Lower leg skin (tissue), 4 donors: ENCODE data around the gene CMSS1. TPM values are rescaled to one million over a fixed set of nuclear protein-coding genes. Genes with fewer than 3 reads are reported as not detected.
A peak's percentile ranks its signal among the peaks of the same experiment; 100 is the strongest.

Experiments used
- DNase-seq, 2 donors: peaks; one replicate each; pipeline ENCODE4 v3.0.0-alpha.2; 2019; ENCODE audit warnings: low spot score in 2 of 2
- H3K4me3 ChIP-seq: fragments of 200-600 bp; sonication (generic); 2 replicates; pipeline ENCODE4 v1.5.1; 2017; ENCODE audit warnings: mild to moderate bottlenecking, low read depth; ENCODE audit not compliant: poor library complexity, severe bottlenecking
- POLR2A ChIP-seq, 2 donors: fragments of 450-650 bp; IDR thresholded peaks; one replicate each; pipeline ENCODE4 v1.6.1; 2016 to 2017; ENCODE audit warnings: antibody characterized with exemption in 2 of 2, mild to moderate bottlenecking in 1 of 2, moderate library complexity in 1 of 2
- WGBS, 2 donors: methylation state at CpG; one replicate each; pipeline ENCODE4 v1.1.5; 2018; 5-methylcytosine and 5-hydroxymethylcytosine counted together
- intact Hi-C: fragments of 100-400 bp; cut with DNase I; formaldehyde crosslinking; loops from one replicate; pipeline ENCODE4 v1.15.0; 2023; ENCODE audit warnings: low total_unique reads
- total RNA-seq, 4 donors: library from RNA; depleted of rRNA; stranded (reverse); fragments of >200 nt; gene quantifications; one replicate each; pipeline ENCODE4 v1.1.0, GENCODE V29; 2016
- TF ChIP-seq, protein P1 (sequence below), 3 donors: fragments of 450-650 bp; IDR thresholded peaks; one replicate each; pipeline ENCODE4 v1.5.1; 2016; ENCODE audit warnings: antibody characterized with exemption in 3 of 3, mild to moderate bottlenecking in 3 of 3, moderate library complexity in 2 of 3

The CMSS1 gene
- total RNA-seq, 4 donors from 2014 or later, result 3.7 to 13.2 (median 7.5) TPM

DNA sequence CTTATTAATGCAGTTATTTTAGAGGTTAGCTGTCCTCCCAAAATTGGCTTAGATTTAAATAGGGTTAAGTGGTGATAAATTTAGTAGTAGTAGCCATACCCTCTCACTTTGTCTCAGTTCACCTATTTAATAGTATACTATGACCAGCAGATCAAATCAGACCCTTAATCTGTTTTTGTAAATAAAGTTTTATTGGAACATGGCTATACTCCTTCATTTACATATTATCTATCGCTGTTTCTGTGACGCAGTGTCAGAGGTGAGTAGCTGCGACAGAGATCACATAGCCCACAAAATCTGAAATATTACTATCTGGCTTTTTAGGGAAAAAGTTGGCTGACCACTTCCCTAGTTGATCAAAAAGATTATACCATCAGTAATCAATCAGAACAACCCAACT is 183.4 kb downstream of the CMSS1 start:
- no peak for DNase-seq
- WGBS, 2 donors, result 53 to 58% methylated on average over 3 of the region's 3 CpGs
- no peak overlapping the region for H3K4me3 ChIP-seq
- TF ChIP-seq, protein P1, sequence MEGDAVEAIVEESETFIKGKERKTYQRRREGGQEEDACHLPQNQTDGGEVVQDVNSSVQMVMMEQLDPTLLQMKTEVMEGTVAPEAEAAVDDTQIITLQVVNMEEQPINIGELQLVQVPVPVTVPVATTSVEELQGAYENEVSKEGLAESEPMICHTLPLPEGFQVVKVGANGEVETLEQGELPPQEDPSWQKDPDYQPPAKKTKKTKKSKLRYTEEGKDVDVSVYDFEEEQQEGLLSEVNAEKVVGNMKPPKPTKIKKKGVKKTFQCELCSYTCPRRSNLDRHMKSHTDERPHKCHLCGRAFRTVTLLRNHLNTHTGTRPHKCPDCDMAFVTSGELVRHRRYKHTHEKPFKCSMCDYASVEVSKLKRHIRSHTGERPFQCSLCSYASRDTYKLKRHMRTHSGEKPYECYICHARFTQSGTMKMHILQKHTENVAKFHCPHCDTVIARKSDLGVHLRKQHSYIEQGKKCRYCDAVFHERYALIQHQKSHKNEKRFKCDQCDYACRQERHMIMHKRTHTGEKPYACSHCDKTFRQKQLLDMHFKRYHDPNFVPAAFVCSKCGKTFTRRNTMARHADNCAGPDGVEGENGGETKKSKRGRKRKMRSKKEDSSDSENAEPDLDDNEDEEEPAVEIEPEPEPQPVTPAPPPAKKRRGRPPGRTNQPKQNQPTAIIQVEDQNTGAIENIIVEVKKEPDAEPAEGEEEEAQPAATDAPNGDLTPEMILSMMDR (IDR thresholded peaks at IDR 0.05), result no peak
- TF ChIP-seq POLR2A (IDR thresholded peaks at IDR 0.05), result no peak
- intact Hi-C loops, result no loop called here

DNA sequence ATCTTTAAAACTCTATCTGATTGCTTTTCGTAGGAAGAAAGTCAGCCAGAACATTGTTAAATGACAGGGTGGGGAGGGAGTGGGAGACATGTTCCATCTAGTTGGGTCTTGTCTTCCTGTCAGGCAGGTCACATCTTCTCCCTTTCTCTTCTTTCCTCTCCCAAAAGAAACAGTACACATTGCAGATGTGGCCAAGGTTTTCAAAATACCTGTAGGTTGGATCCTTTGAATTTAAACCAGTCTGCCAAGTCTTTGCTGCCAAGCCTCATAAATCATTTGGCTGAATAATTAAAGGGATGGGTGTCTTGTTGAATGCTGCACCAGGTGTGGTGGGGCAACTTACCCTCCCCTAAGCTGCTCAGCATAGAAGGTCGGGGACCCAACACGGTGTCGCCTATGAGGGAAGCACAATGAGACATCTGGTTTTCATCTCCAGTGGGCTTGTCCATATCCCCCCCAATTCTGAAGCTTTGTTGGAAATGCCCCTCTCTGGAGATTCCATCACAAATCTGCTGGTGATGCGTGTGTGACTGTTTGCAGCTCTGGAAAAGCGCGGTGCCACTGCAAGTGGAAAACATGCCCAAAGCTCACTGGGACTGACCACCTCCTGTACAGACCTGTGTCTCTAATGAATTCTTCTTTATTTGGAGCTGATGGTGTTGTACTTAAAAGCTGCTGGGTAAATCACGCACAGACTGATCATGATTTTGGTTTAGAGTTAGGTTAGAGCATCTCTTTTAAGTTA is 184.0 kb downstream of the CMSS1 start:
- 49 to 51% methylated on average over 8 of the region's 8 CpGs for WGBS, 2 donors
- H3K4me3 ChIP-seq, result no peak overlapping the region
- peak in 1 of 2 donors; percentile 72 for DNase-seq
- intact Hi-C loops, result no loop called here
- TF ChIP-seq, protein P1 (IDR thresholded peaks at IDR 0.05), result no peak
- no peak for TF ChIP-seq POLR2A (IDR thresholded peaks at IDR 0.05)

DNA sequence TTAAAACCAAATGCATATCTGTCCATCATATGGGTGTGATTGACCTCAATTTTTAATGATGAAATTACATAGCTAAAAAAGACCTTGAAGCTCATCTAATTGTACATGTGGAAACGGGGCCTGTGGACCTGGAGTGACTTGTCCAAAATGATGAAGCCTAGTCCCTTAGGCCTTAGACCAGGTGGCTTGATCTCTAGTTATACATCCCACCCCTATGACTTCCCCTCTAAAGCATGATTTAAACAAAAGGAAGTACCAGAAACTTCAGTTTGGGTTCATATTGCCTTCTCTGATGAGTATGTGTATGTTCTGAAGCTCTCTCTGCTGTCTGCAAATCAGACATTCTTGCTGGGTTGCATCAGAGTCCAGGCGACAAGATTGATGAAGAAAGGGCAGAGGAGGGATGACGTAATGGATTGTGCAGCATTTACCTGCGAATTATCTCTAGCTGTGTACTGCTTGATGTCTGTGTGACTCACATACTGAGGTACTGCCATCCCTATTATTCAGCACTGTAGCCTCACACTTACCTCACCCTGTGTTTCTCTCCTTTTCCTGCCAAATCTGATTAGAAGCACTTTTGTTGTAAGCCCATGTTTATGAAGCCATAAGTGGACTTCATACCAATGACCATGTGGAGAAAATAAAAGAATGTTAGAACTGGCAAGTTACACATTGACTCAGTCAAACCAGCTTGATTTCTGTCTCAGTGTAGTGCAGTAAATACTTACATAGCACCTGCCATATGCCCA is 185.1 kb downstream of the CMSS1 start:
- DNase-seq, result peak in 1 of 2 donors; percentile 47
- 53 to 55% methylated on average over 4 of the region's 4 CpGs for WGBS, 2 donors
- intact Hi-C loops, result no loop called here
- TF ChIP-seq, protein P1 (IDR thresholded peaks at IDR 0.05), result no peak
- no peak for TF ChIP-seq POLR2A (IDR thresholded peaks at IDR 0.05)
- H3K4me3 ChIP-seq, result no peak overlapping the region

DNA sequence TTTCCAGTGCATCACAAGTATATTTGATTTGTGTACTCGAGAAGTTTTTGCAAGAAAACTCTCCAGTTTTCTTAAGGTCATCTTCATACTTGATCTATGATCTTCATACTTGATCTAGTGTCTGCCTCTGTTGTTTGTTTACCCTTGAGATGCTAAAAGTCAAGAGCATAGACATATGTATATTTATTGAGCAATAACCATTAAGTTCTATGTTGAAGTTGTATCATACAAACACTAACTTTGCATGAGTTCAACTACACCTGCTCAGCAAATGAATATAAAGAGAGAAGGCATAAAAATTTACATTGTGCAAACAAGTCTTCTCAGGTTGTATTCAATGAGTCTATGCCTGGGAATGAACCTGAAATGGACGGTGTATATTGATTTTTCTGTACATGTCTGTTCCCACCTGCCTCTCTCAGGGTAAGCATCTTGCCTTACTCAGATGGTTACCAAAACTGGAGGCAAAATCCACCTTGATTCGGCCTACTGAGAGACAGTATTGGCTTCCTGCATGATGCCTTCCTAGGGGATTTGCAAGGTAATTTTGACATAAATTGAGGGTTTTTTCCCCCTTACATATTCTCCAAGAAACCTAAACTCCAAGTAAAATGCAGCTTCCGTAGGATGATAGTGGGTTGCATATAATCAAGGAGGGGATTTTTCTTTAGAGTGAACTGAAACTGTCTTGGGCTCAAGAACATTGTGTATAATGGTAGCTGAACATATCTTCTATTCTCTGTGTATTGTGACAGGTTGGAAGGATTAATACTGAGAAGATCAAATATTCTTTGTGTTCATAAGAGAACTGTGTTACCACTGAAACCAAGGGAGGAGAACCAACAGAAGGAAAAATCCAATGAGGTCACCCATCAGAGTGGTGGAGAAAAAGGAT is 186.2 kb downstream of the CMSS1 start:
- no peak overlapping the region for H3K4me3 ChIP-seq
- DNase-seq, result no peak
- TF ChIP-seq, protein P1 (IDR thresholded peaks at IDR 0.05), result no peak
- no peak for TF ChIP-seq POLR2A (IDR thresholded peaks at IDR 0.05)
- intact Hi-C loops, result no loop called here
- WGBS, 2 donors, result 89 to 97% methylated on average over 4 of the region's 4 CpGs

DNA sequence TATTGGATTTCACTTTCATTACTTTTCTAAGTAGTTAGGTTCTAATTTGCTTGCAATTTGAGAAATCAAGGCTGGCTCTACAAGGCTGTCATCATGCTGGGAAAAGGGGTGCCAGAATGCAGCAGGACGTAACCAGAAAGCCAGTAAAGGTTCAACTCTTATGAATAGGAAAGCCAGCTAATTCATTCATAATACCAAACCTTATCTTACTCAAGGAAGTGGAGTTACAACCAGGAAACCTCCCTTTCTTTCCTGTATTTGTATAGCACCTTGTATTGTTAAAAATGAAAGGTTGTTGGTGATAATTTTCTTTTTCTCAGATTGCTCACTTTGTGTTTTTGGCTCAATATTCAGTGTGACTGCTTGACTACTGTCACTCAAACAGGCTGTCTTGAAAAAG is 187.3 kb downstream of the CMSS1 start:
- TF ChIP-seq, protein P1 (IDR thresholded peaks at IDR 0.05), result no peak
- TF ChIP-seq POLR2A (IDR thresholded peaks at IDR 0.05), result no peak
- WGBS, 2 donors, result 83 to 86% methylated on average over 1 of the region's 1 CpG
- H3K4me3 ChIP-seq, result no peak overlapping the region
- DNase-seq, result no peak
- intact Hi-C loops, result no loop called here
